Vagina (tissue), 2 donors: ENCODE data around the gene LTB4R2. TPM values are rescaled to one million over a fixed set of nuclear protein-coding genes. Genes with fewer than 3 reads are reported as not detected.

Source experiments
- DNase-seq, 2 donors: peaks; one replicate each; pipeline ENCODE4 v3.0.0-alpha.2; 2017; ENCODE audit errors: extremely low spot score in 2 of 2
- H3K27ac ChIP-seq: fragments of 200-600 bp; sonication (generic); one replicate; pipeline ENCODE4 v1.5.1; 2019
- H3K27me3 ChIP-seq: fragments of 200-600 bp; sonication (generic); one replicate; pipeline ENCODE4 v1.5.1; 2019
- H3K36me3 ChIP-seq, 2 donors: fragments of 200-600 bp; sonication (generic); one replicate each; pipeline ENCODE4 v1.5.1; 2017 to 2019
- H3K4me1 ChIP-seq: fragments of 200-600 bp; sonication (generic); one replicate; pipeline ENCODE4 v1.5.1; 2019
- H3K4me3 ChIP-seq, 2 donors: fragments of 200-600 bp; sonication (generic); 1 replicate in 1 of 2; 2 replicates in 1 of 2; pipeline ENCODE4 v1.5.1; 2016 to 2019
- H3K9me3 ChIP-seq: fragments of 200-600 bp; sonication (generic); one replicate; pipeline ENCODE4 v1.5.1; 2019
- POLR2A ChIP-seq, 2 donors: fragments of 450-650 bp; IDR thresholded peaks; one replicate each; pipeline ENCODE4 v1.6.1; 2017; ENCODE audit warnings: antibody characterized with exemption in 2 of 2, mild to moderate bottlenecking in 2 of 2, moderate library complexity in 2 of 2
- POLR2AphosphoS5 ChIP-seq, 2 donors: sonication (generic); formaldehyde crosslinking; IDR thresholded peaks; one replicate each; pipeline ENCODE4 v1.9.0; 2017; ENCODE audit warnings: antibody characterized with exemption in 2 of 2, mild to moderate bottlenecking in 2 of 2, low read depth in 1 of 2; ENCODE audit not compliant: insufficient read depth in 1 of 2
- intact Hi-C: fragments of 100-400 bp; cut with DNase I; formaldehyde crosslinking; loops from one replicate; pipeline ENCODE4 v1.15.1; 2023
- total RNA-seq: library from RNA; depleted of rRNA; stranded (reverse); fragments of >200 nt; gene quantifications from one replicate; pipeline ENCODE4 v1.2.3, GENCODE V29; 2016
- TF ChIP-seq, protein P1 (sequence below), 3 experiments: fragments of 450-650 bp in 2 of 3; fragments of 200-600 bp in 1 of 3; sonication (generic) in 1 of 3; IDR thresholded peaks; one replicate each; pipeline ENCODE4 v1.5.1; 2017 to 2019; ENCODE audit warnings: antibody characterized with exemption in 3 of 3, mild to moderate bottlenecking in 2 of 3, moderate library complexity in 2 of 3

LTB4R2 gene
- total RNA-seq, 1 donor from 2014 or later: 66.5 TPM

DNA sequence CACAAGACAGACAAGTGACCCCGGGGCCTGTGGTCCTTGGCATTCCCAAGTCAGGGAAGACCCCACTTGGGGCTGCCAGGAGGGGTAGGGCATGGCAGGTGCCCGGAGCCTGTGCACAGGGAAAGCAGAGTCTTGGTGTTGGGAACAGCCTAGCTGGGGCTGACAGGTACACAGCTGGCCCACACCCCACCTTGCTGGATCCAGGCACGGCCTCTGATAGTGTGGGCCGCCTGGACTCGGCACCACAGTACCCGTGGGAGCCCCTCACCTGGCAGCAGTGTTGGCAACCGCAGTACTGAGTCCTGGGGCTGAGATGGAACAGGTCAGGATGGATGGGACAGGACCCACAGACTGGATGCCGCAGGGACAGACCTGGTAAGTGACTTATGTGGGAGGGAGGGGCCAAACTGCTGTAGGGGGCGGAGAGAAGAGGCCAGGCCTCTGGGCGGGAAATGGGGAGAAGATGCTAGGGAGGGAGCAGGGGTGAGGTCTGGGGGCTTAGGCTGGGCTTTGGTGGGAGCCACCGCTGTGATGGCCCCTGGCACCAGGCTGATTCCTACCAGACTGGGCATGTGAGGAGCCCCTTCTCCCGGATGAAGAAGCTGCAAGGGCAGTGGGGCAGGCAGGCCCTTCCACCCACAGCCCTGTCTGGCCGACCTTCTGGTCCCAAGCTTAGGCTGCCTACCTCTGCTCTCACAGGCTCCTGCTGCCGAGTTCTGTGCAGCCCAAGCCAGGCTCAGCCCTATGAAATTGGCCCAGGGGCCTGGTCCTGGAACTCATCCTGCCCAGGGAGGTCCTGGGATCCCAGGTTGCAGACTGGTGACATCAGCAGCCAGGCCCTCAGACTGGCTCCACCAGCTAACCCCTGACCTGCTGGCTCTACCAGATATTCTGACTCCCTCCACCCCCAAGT, 46.9 kb upstream of the LTB4R2 start, which contains the start of gene TGM1:
Gene TGM1, minus strand, starts transcription at position 357 of the 913 bp plus-strand sequence. CDS start 825 bp downstream, outside the sequence.
- intact Hi-C loops: no loop called here
- no peaks in the 10 kb centered on the region for H3K9me3 ChIP-seq
- no peak within 1 kb of the TSS for H3K27ac ChIP-seq
- TF ChIP-seq POLR2A (IDR thresholded peaks at IDR 0.05) (no peak), POLR2AphosphoS5 (IDR thresholded peaks at IDR 0.05; ENCODE audit: insufficient read depth in 1 of 2, low read depth in 1 of 2) (no peak)
- H3K4me1 ChIP-seq: peaks cover 11% of the 10 kb centered on the region
- H3K4me3 ChIP-seq: peak within 1 kb of the TSS in 1 of 2 donors; percentile 26
- no peaks in the 10 kb centered on the region for H3K27me3 ChIP-seq
- peaks cover 0 to 21% of the 10 kb centered on the region in 2 donors for H3K36me3 ChIP-seq
- DNase-seq: no peak

GRCh38 chr14:24263848-24264247, 46.1 kb upstream of the LTB4R2 start:
- intact Hi-C loops: no loop called here
- no peak overlapping the region for H3K27ac ChIP-seq
- H3K36me3 ChIP-seq: peaks cover 0 to 25% of the 10 kb centered on the region in 2 donors
- TF ChIP-seq POLR2AphosphoS5 (IDR thresholded peaks at IDR 0.05; ENCODE audit: insufficient read depth in 1 of 2, low read depth in 1 of 2): no peak
- TF ChIP-seq, protein P1, sequence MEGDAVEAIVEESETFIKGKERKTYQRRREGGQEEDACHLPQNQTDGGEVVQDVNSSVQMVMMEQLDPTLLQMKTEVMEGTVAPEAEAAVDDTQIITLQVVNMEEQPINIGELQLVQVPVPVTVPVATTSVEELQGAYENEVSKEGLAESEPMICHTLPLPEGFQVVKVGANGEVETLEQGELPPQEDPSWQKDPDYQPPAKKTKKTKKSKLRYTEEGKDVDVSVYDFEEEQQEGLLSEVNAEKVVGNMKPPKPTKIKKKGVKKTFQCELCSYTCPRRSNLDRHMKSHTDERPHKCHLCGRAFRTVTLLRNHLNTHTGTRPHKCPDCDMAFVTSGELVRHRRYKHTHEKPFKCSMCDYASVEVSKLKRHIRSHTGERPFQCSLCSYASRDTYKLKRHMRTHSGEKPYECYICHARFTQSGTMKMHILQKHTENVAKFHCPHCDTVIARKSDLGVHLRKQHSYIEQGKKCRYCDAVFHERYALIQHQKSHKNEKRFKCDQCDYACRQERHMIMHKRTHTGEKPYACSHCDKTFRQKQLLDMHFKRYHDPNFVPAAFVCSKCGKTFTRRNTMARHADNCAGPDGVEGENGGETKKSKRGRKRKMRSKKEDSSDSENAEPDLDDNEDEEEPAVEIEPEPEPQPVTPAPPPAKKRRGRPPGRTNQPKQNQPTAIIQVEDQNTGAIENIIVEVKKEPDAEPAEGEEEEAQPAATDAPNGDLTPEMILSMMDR (IDR thresholded peaks at IDR 0.05): no peak
- no peak for TF ChIP-seq POLR2A (IDR thresholded peaks at IDR 0.05)
- no peaks in the 10 kb centered on the region for H3K27me3 ChIP-seq
- H3K4me1 ChIP-seq: peaks cover 8% of the 10 kb centered on the region
- no peak for DNase-seq
- H3K4me3 ChIP-seq: no peak overlapping the region
- H3K9me3 ChIP-seq: no peaks in the 10 kb centered on the region

DNA sequence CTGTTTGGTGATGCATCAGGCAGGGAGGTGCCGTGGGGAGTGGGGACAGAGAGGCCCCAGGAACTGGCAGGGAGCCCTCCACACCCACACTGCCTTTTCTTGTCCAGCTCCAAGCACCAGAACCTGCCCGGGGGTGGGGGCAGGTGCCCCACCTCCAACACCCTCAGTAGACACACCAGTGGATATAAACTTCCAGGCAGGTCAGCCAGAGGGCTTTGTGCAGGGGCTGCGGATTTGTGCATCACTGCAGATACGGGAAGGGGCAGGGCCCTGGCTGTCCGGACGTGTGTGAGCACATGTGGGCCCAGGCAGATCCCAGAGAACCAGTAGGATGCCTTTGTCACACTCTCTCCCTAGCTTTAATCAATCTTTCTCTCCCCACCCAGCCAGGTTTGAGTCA, 45.6 kb upstream of the LTB4R2 start:
- Histone ChIP-seq H3K9me3 (no peaks in the 10 kb centered on the region), H3K4me1 (peaks cover 4% of the 10 kb centered on the region), H3K4me3 (no peak overlapping the region), H3K36me3 (peaks cover 0 to 28% of the 10 kb centered on the region in 2 donors), H3K27me3 (no peaks in the 10 kb centered on the region), H3K27ac (no peak overlapping the region)
- no peak for DNase-seq
- intact Hi-C loops: no loop called here
- peak in 1 of 2 donors; percentile 15 for TF ChIP-seq POLR2AphosphoS5 (IDR thresholded peaks at IDR 0.05; ENCODE audit: insufficient read depth in 1 of 2, low read depth in 1 of 2)
- no peak for TF ChIP-seq POLR2A (IDR thresholded peaks at IDR 0.05)
- TF ChIP-seq, protein P1 (IDR thresholded peaks at IDR 0.05): no peak

GRCh38 chr14:24266344-24267244, 43.3 kb upstream of the LTB4R2 start:
- peaks cover 6% of the 10 kb centered on the region for H3K4me1 ChIP-seq
- no peak for DNase-seq
- H3K4me3 ChIP-seq: no peak overlapping the region
- no peaks in the 10 kb centered on the region for H3K27me3 ChIP-seq
- TF ChIP-seq POLR2A (IDR thresholded peaks at IDR 0.05): no peak
- TF ChIP-seq, protein P1 (IDR thresholded peaks at IDR 0.05): no peak
- TF ChIP-seq POLR2AphosphoS5 (IDR thresholded peaks at IDR 0.05; ENCODE audit: insufficient read depth in 1 of 2, low read depth in 1 of 2): no peak
- no peak overlapping the region for H3K27ac ChIP-seq
- intact Hi-C loops: no loop called here
- H3K9me3 ChIP-seq: no peaks in the 10 kb centered on the region
- H3K36me3 ChIP-seq: peaks cover 0 to 28% of the 10 kb centered on the region in 2 donors

DNA sequence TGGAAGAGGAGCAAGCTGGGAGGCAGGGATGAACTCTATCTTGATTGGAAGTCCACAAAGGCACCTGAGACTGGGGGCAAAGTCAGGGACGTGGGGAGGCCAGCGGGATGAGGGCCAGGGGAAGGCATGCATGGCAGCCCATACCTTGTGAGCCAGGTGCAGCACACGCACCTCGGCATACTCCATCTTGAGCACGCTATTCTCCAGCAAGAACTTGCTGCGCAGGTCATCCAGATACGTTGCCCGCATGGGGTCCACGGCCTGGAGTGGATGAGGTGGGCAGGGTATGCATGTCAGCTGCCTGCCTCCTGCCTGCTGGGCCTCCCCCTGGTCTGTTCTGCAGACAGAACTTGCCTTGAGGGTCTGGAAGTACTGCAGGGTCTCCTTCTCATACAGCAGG, 42.4 kb upstream of the LTB4R2 start:
- TF ChIP-seq POLR2AphosphoS5 (IDR thresholded peaks at IDR 0.05; ENCODE audit: insufficient read depth in 1 of 2, low read depth in 1 of 2) (no peak), POLR2A (IDR thresholded peaks at IDR 0.05) (no peak)
- TF ChIP-seq, protein P1 (IDR thresholded peaks at IDR 0.05): no peak
- Histone ChIP-seq H3K27ac (no peak overlapping the region), H3K4me3 (no peak overlapping the region), H3K9me3 (no peaks in the 10 kb centered on the region), H3K4me1 (peaks cover 15% of the 10 kb centered on the region), H3K27me3 (no peaks in the 10 kb centered on the region), H3K36me3 (peaks cover 0 to 28% of the 10 kb centered on the region in 2 donors)
- no peak for DNase-seq
- intact Hi-C loops: no loop called here
